Activated CD8-positive, alpha-beta memory T cell treated with anti-CD3 and anti-CD28 coated beads, Interleukin-2, amount 50 U/mL, for 1 hour (primary cell): ENCODE measurements around the gene KIAA1586.
"Not testable (repeated sequence)": the region's sequence is repeated elsewhere in the genome, so short reads cannot be mapped to it uniquely, and the experiment has no call there.

ENCODE experiments used
- DNase-seq: peaks from one replicate; pipeline ENCODE4 v3.0.0-alpha.2; 2020; ENCODE audit errors: extremely low read depth

The KIAA1586 gene

GRCh38 chr6:57046332-57047256 is at the start of gene KIAA1586:
KIAA1586 (plus strand) TSS chr6:57046693; CDS start chr6:57046756, 63 bp downstream.
- DNase-seq, result peak; percentile 38

GRCh38 chr6:56999049-56999448 is 47.4 kb upstream of the KIAA1586 start:
- no peak for DNase-seq

GRCh38 chr6:56999748-57000147 is 46.7 kb upstream of the KIAA1586 start:
- not testable (repeated sequence) for DNase-seq

- no peak for DNase-seq
Observed at GRCh38 chr6:57002197-57002596, 44.3 kb upstream of the KIAA1586 start.

GRCh38 chr6:57004292-57004691 is 42.2 kb upstream of the KIAA1586 start:
- no peak for DNase-seq

- no peak for DNase-seq
Observed at GRCh38 chr6:57006101-57006500, 40.4 kb upstream of the KIAA1586 start.

- DNase-seq, result not testable (repeated sequence)
Observed at GRCh38 chr6:57008069-57008468, 38.4 kb upstream of the KIAA1586 start.

GRCh38 chr6:57013521-57013926 is 33.0 kb upstream of the KIAA1586 start:
- DNase-seq, result no peak

- no peak for DNase-seq
Observed at GRCh38 chr6:57017069-57017468, 29.4 kb upstream of the KIAA1586 start.

GRCh38 chr6:57017841-57018240 is 28.7 kb upstream of the KIAA1586 start:
- DNase-seq, result no peak

- DNase-seq, result no peak
Observed at GRCh38 chr6:57019434-57019833, 27.1 kb upstream of the KIAA1586 start.

- DNase-seq, result no peak
Observed at GRCh38 chr6:57021086-57021720, 25.3 kb upstream of the KIAA1586 start.

- DNase-seq, result no peak
Observed at GRCh38 chr6:57024321-57024720, 22.2 kb upstream of the KIAA1586 start.

- no peak for DNase-seq
Observed at GRCh38 chr6:57024775-57025174, 21.7 kb upstream of the KIAA1586 start.

GRCh38 chr6:57026001-57026400 is 20.5 kb upstream of the KIAA1586 start:
- DNase-seq, result no peak

- DNase-seq, result no peak
Observed at GRCh38 chr6:57027301-57027700, 19.2 kb upstream of the KIAA1586 start.

GRCh38 chr6:57029213-57029612 is 17.3 kb upstream of the KIAA1586 start:
- DNase-seq, result no peak

- DNase-seq, result no peak
Observed at GRCh38 chr6:57033228-57033627, 13.3 kb upstream of the KIAA1586 start.

- no peak for DNase-seq
Observed at GRCh38 chr6:57035549-57035948, 10.9 kb upstream of the KIAA1586 start.

- DNase-seq, result no peak
Observed at GRCh38 chr6:57038906-57039305, 7.6 kb upstream of the KIAA1586 start.

- DNase-seq, result no peak
Observed at GRCh38 chr6:57040011-57040410, 6.5 kb upstream of the KIAA1586 start.

GRCh38 chr6:57044061-57044460 is 2.4 kb upstream of the KIAA1586 start:
- DNase-seq, result not testable (repeated sequence)

GRCh38 chr6:57044568-57044967 is 1.9 kb upstream of the KIAA1586 start:
- DNase-seq, result no peak
